ENCODE data around the gene DNAJC5G.

Gene DNAJC5G

GRCh38 chr2:27303093-27304025 lies 28.1 kb downstream of the DNAJC5G start:
- peak overlapping the region; percentile 10; the same call in 1 of the 2 replicates for H3K27ac ChIP-seq (ENCODE audit: low read length)
- peak overlapping the region; percentile 100 for H2AFZ ChIP-seq (ENCODE audit: low read depth, low read length)
- H3K4me2 ChIP-seq (ENCODE audit: low read length) = peak overlapping the region; percentile 94
- no peaks in the 10 kb centered on the region for H3K9me3 ChIP-seq (ENCODE audit: insufficient read depth, low read length)
- no peaks in the 10 kb centered on the region for H3K27me3 ChIP-seq (ENCODE audit: low read depth, low read length)
- no peaks in the 10 kb centered on the region for H3K36me3 ChIP-seq (replicated peaks; ENCODE audit: low read depth, low read length)
- peak overlapping the region; percentile 70 for H3K9ac ChIP-seq (ENCODE audit: low read length)
- no peaks in the 10 kb centered on the region for H3K79me2 ChIP-seq (ENCODE audit: low read length)
- peaks cover 4% of the 10 kb centered on the region for H3K4me1 ChIP-seq (ENCODE audit: low read length)
- no peaks in the 10 kb centered on the region for H4K20me1 ChIP-seq (ENCODE audit: insufficient read depth, low read length)
- TF ChIP-seq, protein P1, sequence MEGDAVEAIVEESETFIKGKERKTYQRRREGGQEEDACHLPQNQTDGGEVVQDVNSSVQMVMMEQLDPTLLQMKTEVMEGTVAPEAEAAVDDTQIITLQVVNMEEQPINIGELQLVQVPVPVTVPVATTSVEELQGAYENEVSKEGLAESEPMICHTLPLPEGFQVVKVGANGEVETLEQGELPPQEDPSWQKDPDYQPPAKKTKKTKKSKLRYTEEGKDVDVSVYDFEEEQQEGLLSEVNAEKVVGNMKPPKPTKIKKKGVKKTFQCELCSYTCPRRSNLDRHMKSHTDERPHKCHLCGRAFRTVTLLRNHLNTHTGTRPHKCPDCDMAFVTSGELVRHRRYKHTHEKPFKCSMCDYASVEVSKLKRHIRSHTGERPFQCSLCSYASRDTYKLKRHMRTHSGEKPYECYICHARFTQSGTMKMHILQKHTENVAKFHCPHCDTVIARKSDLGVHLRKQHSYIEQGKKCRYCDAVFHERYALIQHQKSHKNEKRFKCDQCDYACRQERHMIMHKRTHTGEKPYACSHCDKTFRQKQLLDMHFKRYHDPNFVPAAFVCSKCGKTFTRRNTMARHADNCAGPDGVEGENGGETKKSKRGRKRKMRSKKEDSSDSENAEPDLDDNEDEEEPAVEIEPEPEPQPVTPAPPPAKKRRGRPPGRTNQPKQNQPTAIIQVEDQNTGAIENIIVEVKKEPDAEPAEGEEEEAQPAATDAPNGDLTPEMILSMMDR (IDR thresholded peaks at IDR 0.05; ENCODE audit: low read depth, low read length) = peak; percentile 78
- TF ChIP-seq EZH2phosphoT487 (IDR thresholded peaks at IDR 0.05; ENCODE audit: low read depth) = no peak
- H3K4me3 ChIP-seq (ENCODE audit: low read length) = peak overlapping the region; percentile 91

GRCh38 chr2:27304488-27305240 lies 29.4 kb downstream of the DNAJC5G start:
- no peak overlapping the region for H2AFZ ChIP-seq (ENCODE audit: low read depth, low read length)
- no peak overlapping the region for H3K4me3 ChIP-seq (ENCODE audit: low read length)
- no peaks in the 10 kb centered on the region for H3K79me2 ChIP-seq (ENCODE audit: low read length)
- no peaks in the 10 kb centered on the region for H3K36me3 ChIP-seq (replicated peaks; ENCODE audit: low read depth, low read length)
- peaks cover 4% of the 10 kb centered on the region for H3K4me1 ChIP-seq (ENCODE audit: low read length)
- H3K9ac ChIP-seq (ENCODE audit: low read length) = no peak overlapping the region
- no peak overlapping the region for H3K27ac ChIP-seq (ENCODE audit: low read length)
- no peaks in the 10 kb centered on the region for H3K9me3 ChIP-seq (ENCODE audit: insufficient read depth, low read length)
- no peaks in the 10 kb centered on the region for H3K27me3 ChIP-seq (ENCODE audit: low read depth, low read length)
- no peak overlapping the region for H3K4me2 ChIP-seq (ENCODE audit: low read length)
- TF ChIP-seq, protein P1 (IDR thresholded peaks at IDR 0.05; ENCODE audit: low read depth, low read length) = no peak
- no peak for TF ChIP-seq EZH2phosphoT487 (IDR thresholded peaks at IDR 0.05; ENCODE audit: low read depth)
- no peaks in the 10 kb centered on the region for H4K20me1 ChIP-seq (ENCODE audit: insufficient read depth, low read length)

GRCh38 chr2:27305516-27305915 lies 30.3 kb downstream of the DNAJC5G start:
- H3K27me3 ChIP-seq (ENCODE audit: low read depth, low read length) = no peaks in the 10 kb centered on the region
- no peaks in the 10 kb centered on the region for H3K9me3 ChIP-seq (ENCODE audit: insufficient read depth, low read length)
- H3K4me1 ChIP-seq (ENCODE audit: low read length) = peaks cover 4% of the 10 kb centered on the region
- no peak overlapping the region for H3K27ac ChIP-seq (ENCODE audit: low read length)
- no peak overlapping the region for H3K9ac ChIP-seq (ENCODE audit: low read length)
- TF ChIP-seq, protein P1 (IDR thresholded peaks at IDR 0.05; ENCODE audit: low read depth, low read length) = no peak
- no peak for TF ChIP-seq EZH2phosphoT487 (IDR thresholded peaks at IDR 0.05; ENCODE audit: low read depth)
- no peak overlapping the region for H3K4me3 ChIP-seq (ENCODE audit: low read length)
- H2AFZ ChIP-seq (ENCODE audit: low read depth, low read length) = no peak overlapping the region
- no peaks in the 10 kb centered on the region for H4K20me1 ChIP-seq (ENCODE audit: insufficient read depth, low read length)
- no peaks in the 10 kb centered on the region for H3K36me3 ChIP-seq (replicated peaks; ENCODE audit: low read depth, low read length)
- H3K79me2 ChIP-seq (ENCODE audit: low read length) = no peaks in the 10 kb centered on the region
- no peak overlapping the region for H3K4me2 ChIP-seq (ENCODE audit: low read length)

DNA sequence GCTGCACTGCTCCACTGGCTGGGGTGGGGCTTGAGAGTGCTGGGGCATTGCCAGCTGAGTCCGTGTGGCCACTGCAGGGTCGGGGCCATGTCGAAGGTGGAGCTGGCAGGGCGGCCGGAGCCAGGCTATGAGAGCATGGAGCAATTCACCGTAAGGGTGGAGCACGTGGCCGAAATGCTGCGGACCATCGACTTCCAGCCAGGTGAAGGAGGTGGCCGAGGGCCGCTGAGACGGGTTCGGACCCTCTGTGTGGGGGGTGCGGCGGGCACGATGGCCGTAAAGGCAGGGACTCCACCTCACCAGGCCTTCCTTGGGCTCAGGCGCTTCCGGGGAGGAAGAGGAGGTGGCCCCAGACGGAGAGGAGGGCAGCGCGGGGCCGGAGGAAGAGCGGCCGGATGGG lies 30.9 kb downstream of the DNAJC5G start:
- Histone ChIP-seq H3K9ac (ENCODE audit: low read length) (no peak overlapping the region), H3K79me2 (ENCODE audit: low read length) (no peaks in the 10 kb centered on the region), H3K36me3 (replicated peaks; ENCODE audit: low read depth, low read length) (no peaks in the 10 kb centered on the region), H3K27me3 (ENCODE audit: low read depth, low read length) (no peaks in the 10 kb centered on the region), H3K27ac (ENCODE audit: low read length) (no peak overlapping the region), H3K9me3 (ENCODE audit: insufficient read depth, low read length) (no peaks in the 10 kb centered on the region), H3K4me2 (ENCODE audit: low read length) (no peak overlapping the region), H4K20me1 (ENCODE audit: insufficient read depth, low read length) (no peaks in the 10 kb centered on the region), H3K4me3 (ENCODE audit: low read length) (no peak overlapping the region), H3K4me1 (ENCODE audit: low read length) (peaks cover 4% of the 10 kb centered on the region), H2AFZ (ENCODE audit: low read depth, low read length) (no peak overlapping the region)
- TF ChIP-seq EZH2phosphoT487 (IDR thresholded peaks at IDR 0.05; ENCODE audit: low read depth) = no peak
- TF ChIP-seq, protein P1 (IDR thresholded peaks at IDR 0.05; ENCODE audit: low read depth, low read length) = no peak
